SJSA1 (cell line): ENCODE results near the gene DBX1. TPM values are rescaled to one million over a fixed set of nuclear protein-coding genes. Genes with fewer than 3 reads are reported as not detected.
"Not testable (repeated sequence)": the region's sequence is repeated elsewhere in the genome, so short reads cannot be mapped to it uniquely, and the experiment has no call there.

Experiments
- DNase-seq, 2 experiments: peaks; one replicate each; pipeline ENCODE4 v3.0.0-alpha.2; 2015 to 2020; ENCODE audit warnings: low spot score in 2 of 2, low read depth in 1 of 2
- H3K27ac ChIP-seq: fragments of 250-450 bp; sonication (Bioruptor Pico); 2 replicates; pipeline ENCODE4 v1.5.1; 2020; ENCODE audit warnings: mild to moderate bottlenecking, moderate library complexity
- H3K27me3 ChIP-seq: fragments of 250-450 bp; sonication (Bioruptor Pico); replicated peaks from 2 replicates; pipeline ENCODE4 v1.5.1; 2020; ENCODE audit warnings: mild to moderate bottlenecking, moderate library complexity
- H3K36me3 ChIP-seq: fragments of 250-450 bp; sonication (Bioruptor Pico); 2 replicates; pipeline ENCODE4 v1.5.1; 2020; ENCODE audit warnings: mild to moderate bottlenecking
- H3K4me1 ChIP-seq: fragments of 250-450 bp; sonication (Bioruptor Pico); replicated peaks from 2 replicates; pipeline ENCODE4 v1.6.1; 2021; ENCODE audit warnings: mild to moderate bottlenecking
- H3K4me3 ChIP-seq: fragments of 250-450 bp; sonication (Bioruptor Pico); 2 replicates; pipeline ENCODE4 v1.5.1; 2020; ENCODE audit warnings: mild to moderate bottlenecking
- H3K9me3 ChIP-seq: fragments of 250-450 bp; sonication (Bioruptor Pico); replicated peaks from 2 replicates; pipeline ENCODE4 v1.5.1; 2020; ENCODE audit warnings: mild to moderate bottlenecking
- total RNA-seq: library from RNA; depleted of rRNA; stranded (reverse); fragments of >200 nt; shearing (Covaris generic); gene quantifications from 2 replicates; pipeline ENCODE4 v1.2.3, GENCODE V29; 2014; rRNA removed

Gene DBX1, protein sequence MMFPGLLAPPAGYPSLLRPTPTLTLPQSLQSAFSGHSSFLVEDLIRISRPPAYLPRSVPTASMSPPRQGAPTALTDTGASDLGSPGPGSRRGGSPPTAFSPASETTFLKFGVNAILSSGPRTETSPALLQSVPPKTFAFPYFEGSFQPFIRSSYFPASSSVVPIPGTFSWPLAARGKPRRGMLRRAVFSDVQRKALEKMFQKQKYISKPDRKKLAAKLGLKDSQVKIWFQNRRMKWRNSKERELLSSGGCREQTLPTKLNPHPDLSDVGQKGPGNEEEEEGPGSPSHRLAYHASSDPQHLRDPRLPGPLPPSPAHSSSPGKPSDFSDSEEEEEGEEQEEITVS
- total RNA-seq = not detected in 2 replicates

DNA sequence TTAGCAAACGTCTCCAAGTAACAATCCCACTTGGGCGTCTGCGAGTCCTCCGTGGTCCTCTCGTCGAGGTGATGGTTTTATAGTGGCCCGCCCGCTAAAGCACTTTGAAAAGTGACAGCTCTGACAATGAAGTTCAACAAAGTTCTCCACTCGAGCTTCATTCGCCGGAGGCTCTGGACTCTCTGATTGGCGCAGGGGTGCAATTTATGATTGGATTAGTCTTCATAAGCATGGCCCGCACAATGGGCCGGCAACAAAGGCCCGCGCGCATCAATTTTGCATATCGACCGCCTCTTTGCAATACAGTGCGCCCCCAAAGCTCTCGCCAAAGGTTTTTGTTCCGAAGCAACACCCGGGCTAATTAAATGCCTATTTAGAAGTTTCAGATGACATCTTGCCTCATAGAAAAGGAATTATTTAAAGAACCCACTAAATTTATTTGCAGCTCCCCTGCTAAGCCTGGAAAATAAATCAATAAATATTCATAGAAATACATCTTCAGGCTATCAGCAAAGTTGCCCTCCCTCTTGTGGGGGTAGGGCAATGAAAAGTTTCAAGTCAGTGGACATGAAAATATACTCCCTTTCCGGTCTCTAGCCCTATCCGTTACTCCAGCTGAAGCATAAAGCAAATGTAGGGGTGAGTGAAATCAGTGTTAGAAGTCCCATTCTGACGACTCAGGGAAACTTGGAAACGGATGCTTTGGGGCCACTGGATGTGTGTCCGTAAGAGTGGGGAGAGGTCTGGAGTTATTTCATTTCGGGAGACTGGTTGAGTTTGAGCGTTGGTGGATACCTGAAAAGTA, at the start of gene DBX1:
TSS of gene DBX1 (minus strand) at position 51 of the 805 bp plus-strand sequence. CDS start 151 bp downstream, outside the sequence.
- Histone ChIP-seq H3K9me3 (peaks cover 7% of the 10 kb centered on the region), H3K36me3 (no peaks in the 10 kb centered on the region), H3K4me1 (peaks cover 6% of the 10 kb centered on the region), H3K27me3 (peaks cover 92% of the 10 kb centered on the region), H3K27ac (no peak within 1 kb of the TSS), H3K4me3 (no peak within 1 kb of the TSS)
- no peak for DNase-seq

DNA sequence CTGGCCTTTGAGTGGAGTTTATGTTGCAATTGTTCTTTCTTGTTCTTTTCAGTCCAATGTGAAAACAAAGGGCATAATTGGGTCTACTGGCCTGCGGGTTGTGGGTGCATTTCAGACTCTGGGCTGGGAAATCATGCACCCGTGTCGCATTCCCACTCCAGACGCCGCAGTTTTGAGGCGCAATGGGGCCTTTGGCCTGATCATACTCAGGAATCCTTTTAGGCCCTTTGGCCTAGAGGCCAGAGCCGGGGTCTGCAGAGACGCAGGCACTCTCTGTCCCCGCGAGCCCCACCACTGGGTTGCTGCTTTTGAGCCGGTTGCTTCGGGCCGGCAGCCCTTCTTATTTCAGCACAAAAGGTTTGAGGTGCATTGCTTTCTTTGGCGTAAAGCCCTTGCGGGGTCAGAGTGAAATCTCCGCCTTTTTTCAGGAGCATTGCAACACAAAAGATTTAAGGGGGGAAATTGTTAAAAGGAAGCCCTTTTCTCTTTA, 48.4 kb upstream of the DBX1 start:
- H3K27ac ChIP-seq = no peak overlapping the region
- no peak overlapping the region for H3K4me3 ChIP-seq
- H3K4me1 ChIP-seq = no peaks in the 10 kb centered on the region
- H3K36me3 ChIP-seq = no peaks in the 10 kb centered on the region
- peaks cover 42% of the 10 kb centered on the region for H3K27me3 ChIP-seq
- H3K9me3 ChIP-seq = no peaks in the 10 kb centered on the region
- DNase-seq = no peak

DNA sequence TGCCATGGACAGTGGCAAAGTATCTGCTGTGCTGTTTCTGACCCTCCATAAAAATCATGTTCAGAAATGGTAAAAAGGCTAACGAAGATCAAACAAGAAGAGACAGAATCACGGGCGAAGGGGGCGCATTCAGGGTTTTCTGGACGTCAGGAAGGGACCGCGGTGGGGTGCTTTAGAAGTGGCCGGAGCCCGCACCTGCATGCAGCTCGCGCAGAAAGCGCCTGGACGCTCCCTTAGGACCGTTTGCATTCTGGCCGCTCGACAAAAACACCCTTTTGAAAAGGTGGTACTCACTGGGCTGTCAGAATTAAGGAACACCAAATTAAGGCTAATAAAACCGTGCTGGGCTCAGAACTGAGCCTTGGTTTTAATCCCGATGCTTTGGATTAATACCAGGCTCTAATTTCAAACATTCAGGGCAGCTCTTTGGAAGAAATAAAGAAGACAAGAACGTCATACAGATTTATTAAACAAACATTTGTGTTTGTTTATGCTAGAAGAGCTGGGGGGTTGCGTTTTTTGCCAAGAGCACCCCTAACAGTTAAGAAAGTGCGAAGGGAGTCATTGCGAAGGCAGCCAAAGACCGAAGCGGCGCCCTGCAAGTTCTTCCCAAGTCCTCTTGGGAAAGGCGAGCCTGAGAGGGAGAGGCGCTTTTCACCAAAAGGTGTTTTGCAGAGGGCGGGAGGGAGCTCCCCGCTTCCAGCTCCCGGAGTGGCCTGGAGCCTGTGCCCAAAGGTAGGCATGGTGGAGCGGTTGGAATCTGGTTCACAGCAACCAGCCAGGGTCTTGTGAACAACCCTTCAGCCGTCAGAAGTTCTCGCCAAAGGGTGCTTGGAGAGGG, 47.7 kb upstream of the DBX1 start:
- Histone ChIP-seq H3K27ac (no peak overlapping the region), H3K4me3 (no peak overlapping the region), H3K27me3 (peaks cover 49% of the 10 kb centered on the region), H3K9me3 (no peaks in the 10 kb centered on the region), H3K36me3 (no peaks in the 10 kb centered on the region), H3K4me1 (no peaks in the 10 kb centered on the region)
- no peak for DNase-seq

DNA sequence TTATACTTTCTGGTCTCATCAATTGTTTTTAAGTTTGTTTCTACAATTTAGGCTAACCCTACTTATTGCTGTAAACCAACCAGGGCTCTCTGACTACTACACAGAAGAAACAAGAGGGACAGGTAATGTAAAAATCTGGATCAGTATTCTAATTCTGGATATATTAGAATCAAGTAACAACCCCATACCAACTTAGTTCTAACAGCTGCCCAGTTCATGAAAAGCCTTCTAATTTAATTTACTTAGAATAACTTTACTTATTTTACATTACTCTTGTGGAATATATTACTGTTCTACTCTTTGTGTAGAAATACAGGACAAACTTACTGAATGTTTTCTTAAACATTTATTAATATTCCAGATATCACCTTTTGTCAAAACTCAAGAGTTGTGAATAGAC, 45.5 kb upstream of the DBX1 start:
- H3K9me3 ChIP-seq = no peaks in the 10 kb centered on the region
- DNase-seq = no peak
- no peak overlapping the region for H3K4me3 ChIP-seq
- H3K27me3 ChIP-seq = peaks cover 59% of the 10 kb centered on the region
- no peak overlapping the region for H3K27ac ChIP-seq
- H3K36me3 ChIP-seq = no peaks in the 10 kb centered on the region
- no peaks in the 10 kb centered on the region for H3K4me1 ChIP-seq

DNA sequence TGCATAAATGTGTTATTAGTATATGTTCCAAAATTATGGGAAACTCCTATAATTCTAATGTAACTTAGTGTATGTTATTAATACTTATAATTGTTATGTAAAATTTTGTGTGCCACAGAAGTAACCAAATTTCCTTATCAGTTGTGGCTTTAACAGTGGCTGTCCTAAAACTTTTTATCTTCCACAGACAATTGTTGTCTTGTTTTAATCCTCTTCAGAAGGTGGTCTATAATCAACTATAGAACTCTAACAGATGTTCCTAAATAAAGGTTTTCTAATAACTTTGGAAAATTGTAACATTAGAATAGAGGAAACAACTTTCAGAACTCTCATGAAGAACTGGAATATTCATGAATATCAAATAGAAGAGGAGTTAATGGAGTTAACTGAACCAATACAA, 44.4 kb upstream of the DBX1 start:
- Histone ChIP-seq H3K4me3 (no peak overlapping the region), H3K36me3 (no peaks in the 10 kb centered on the region), H3K4me1 (no peaks in the 10 kb centered on the region), H3K27me3 (peaks cover 61% of the 10 kb centered on the region), H3K9me3 (no peaks in the 10 kb centered on the region), H3K27ac (no peak overlapping the region)
- no peak for DNase-seq

DNA sequence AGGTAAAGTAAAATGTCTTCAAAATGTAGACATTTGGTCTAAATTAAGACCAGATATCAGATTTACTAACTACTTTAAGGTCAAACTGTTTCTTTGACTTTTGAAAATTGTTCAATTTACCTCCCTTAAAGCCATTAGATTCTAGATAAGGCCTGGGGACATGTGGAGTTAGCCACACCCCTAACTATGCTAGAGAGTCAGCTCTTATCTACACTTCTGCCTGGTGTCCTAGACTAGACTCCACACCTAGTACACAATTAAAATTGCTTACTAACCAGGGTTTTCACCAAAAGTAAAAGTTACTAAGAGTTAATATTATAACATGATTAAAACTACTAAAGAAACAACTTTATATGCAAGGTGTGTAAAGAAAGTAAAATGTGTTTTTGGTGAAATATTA, 43.6 kb upstream of the DBX1 start:
- peaks cover 54% of the 10 kb centered on the region for H3K27me3 ChIP-seq
- no peak overlapping the region for H3K27ac ChIP-seq
- DNase-seq = no peak
- no peaks in the 10 kb centered on the region for H3K4me1 ChIP-seq
- H3K4me3 ChIP-seq = no peak overlapping the region
- no peaks in the 10 kb centered on the region for H3K9me3 ChIP-seq
- H3K36me3 ChIP-seq = no peaks in the 10 kb centered on the region

DNA sequence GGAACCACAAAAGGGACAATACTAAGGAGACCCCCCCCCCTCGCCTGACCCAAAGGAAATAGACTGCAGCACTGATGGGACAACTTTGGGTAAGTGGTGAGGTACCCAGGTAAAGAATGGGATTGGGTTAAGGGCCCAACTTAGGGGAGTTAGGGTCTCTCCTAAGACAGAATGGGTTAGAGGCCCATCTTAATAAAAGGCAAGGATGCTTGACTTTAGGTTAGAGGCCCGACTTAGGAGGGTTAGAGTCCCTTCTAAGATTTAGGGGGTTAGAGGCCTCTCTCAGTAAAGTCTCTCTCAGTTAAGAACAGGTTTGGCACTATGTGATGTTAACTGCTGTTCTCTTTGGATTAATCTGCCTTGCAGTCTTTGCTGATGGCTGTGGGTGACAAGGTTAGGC, 41.0 kb upstream of the DBX1 start:
- Histone ChIP-seq H3K27me3 (peaks cover 49% of the 10 kb centered on the region), H3K36me3 (no peaks in the 10 kb centered on the region), H3K9me3 (no peaks in the 10 kb centered on the region), H3K4me1 (no peaks in the 10 kb centered on the region), H3K4me3 (no peak overlapping the region), H3K27ac (no peak overlapping the region)
- no peak for DNase-seq

DNA sequence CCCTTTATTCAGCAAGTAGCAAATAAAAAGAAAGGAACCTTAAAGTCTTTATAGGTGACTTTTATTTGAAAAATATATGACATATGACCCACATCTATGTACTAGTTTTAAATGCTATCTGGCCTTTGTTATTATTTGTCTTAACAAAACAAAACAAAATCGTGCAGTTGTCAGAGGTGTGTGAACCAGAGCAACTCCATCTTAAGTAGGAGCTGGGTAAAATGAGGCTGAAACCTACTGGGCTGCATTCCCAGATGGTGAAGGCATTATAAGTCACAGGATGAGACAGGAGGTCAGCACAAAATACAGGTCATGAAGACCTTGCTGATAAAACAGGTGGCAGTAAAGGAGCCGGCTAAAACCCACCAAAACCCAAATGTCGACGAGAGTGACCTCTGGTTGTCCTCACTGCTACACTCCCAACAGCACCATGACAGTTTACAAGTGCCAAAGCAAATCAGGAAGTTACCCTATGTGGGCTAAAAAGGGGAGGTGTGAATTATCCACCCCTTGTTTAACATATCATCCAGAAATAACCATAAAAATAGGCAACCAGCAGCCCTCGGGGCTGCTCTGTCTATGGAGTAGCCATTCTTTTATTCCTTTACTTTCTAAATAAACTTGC, 40.2 kb upstream of the DBX1 start:
- H3K36me3 ChIP-seq, H3K27ac ChIP-seq, H3K4me3 ChIP-seq, DNase-seq, H3K9me3 ChIP-seq, H3K4me1 ChIP-seq: not testable (repeated sequence)
- peaks cover 49% of the 10 kb centered on the region for H3K27me3 ChIP-seq

DNA sequence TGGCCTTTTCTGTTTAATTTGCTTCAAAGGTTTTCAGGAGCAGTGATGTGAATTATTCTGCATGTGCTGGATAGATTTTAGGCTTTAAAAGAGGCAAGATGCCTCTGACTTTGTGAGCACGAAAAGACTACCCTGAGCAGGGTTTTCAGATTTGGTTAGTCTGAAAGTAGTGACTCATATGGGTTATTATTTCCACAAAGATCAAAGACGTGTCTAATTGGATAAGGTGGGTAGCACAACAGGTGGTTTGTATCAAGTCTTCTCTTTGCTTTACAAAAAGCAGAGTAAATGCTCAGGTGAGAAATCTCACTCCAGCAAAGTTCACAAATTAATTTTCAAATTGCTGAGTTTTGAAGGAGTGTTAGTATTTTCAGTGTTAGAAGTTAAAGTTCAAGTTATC, 37.6 kb upstream of the DBX1 start:
- H3K4me1 ChIP-seq = no peaks in the 10 kb centered on the region
- no peaks in the 10 kb centered on the region for H3K36me3 ChIP-seq
- H3K9me3 ChIP-seq = no peaks in the 10 kb centered on the region
- H3K27me3 ChIP-seq = peaks cover 30% of the 10 kb centered on the region
- no peak overlapping the region for H3K27ac ChIP-seq
- DNase-seq = no peak
- no peak overlapping the region for H3K4me3 ChIP-seq

DNA sequence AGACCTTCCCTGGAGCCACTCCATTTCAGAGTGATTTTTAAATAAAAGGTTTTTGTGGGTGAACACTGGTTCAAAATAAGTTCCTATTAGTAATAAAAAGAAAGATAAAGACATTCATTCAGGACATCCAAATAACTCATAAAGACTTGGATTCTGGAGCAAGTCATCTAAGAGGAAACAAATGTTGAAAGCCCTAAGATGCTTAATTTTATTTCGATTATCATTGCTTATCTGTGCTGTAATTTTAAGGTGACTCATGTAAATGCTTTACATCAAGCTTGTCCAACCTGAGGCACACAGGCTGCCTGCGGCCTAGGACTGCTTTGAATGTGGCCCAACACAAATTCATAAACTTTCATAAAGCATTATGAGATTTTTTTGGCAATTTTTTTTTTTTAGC, 34.2 kb upstream of the DBX1 start:
- Histone ChIP-seq H3K36me3 (no peaks in the 10 kb centered on the region), H3K9me3 (no peaks in the 10 kb centered on the region), H3K27me3 (peaks cover 13% of the 10 kb centered on the region), H3K27ac (no peak overlapping the region), H3K4me3 (no peak overlapping the region), H3K4me1 (no peaks in the 10 kb centered on the region)
- DNase-seq = no peak

DNA sequence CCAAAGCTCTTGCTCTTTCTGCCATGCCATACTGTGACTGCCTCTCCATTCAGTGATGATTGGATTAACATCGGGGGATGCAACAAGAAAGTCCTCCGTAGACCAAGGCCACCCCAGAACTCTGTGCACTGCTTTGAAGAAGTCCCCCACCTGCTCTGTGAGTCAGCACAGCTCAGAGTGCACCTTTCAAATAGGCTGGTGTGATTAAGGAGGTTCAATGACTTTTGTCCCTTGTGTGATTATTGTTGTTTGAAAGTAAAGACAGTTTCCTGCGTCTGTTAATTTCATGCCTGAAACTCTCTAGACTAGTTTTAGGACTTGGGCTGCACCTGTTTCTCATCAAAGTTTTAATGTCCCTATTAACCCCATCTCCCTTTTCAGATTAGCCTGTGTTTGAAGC, 33.0 kb upstream of the DBX1 start:
- no peaks in the 10 kb centered on the region for H3K36me3 ChIP-seq
- no peaks in the 10 kb centered on the region for H3K4me1 ChIP-seq
- no peak overlapping the region for H3K27ac ChIP-seq
- H3K27me3 ChIP-seq = peaks cover 15% of the 10 kb centered on the region; the same call in 1 of the 2 replicates
- DNase-seq = no peak
- H3K4me3 ChIP-seq = no peak overlapping the region
- no peaks in the 10 kb centered on the region for H3K9me3 ChIP-seq

DNA sequence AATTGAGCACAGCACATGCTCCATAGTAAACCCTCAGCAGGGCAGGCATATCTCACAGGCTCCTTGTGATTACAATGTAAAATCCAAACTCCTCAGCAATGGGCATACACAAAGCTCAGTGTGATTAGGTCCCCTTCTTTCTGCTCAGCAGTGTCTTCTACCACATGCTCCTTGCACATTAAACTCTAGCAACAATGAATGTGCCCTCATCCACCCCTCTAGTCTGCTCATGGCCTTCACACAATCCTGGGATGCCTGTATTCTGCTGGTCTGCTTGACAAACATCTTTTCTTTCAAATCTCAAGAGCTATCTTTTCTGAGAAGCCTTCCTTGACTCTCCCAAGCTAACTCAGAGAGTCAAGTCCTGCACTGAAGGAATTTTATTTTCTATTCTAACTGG, 32.4 kb upstream of the DBX1 start:
- H3K4me1 ChIP-seq = no peaks in the 10 kb centered on the region

DNA sequence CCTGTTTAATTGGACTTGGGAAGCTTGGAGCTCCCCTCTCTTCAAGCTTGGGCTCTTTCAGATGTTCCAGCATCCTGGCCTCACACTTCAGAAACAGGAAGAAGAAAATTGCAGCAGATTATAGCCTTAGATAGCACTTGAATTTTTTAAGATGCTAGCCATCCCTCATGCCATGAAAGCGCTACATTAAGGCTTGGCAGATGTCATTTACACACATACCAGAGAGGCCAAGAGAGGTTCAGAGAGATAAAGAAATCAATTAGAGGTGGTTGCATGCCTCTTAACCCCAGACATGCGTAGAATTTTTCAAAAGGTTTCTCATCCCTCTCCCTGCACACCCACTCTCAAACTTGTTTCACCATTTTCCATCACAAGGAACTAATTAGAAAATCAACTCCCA, 31.9 kb upstream of the DBX1 start:
- no peaks in the 10 kb centered on the region for H3K4me1 ChIP-seq
- H3K36me3 ChIP-seq = no peaks in the 10 kb centered on the region
- no peak overlapping the region for H3K27ac ChIP-seq
- no peak overlapping the region for H3K4me3 ChIP-seq
- peaks cover 12% of the 10 kb centered on the region; the same call in 1 of the 2 replicates for H3K27me3 ChIP-seq
- DNase-seq = no peak
- H3K9me3 ChIP-seq = no peaks in the 10 kb centered on the region

More for the DNA sequence above, 32.4 kb upstream of the DBX1 start:
- DNase-seq = no peak
- no peak overlapping the region for H3K27ac ChIP-seq
- H3K4me3 ChIP-seq = no peak overlapping the region
- H3K36me3 ChIP-seq = no peaks in the 10 kb centered on the region
- no peaks in the 10 kb centered on the region for H3K9me3 ChIP-seq
- H3K27me3 ChIP-seq = peaks cover 12% of the 10 kb centered on the region; the same call in 1 of the 2 replicates
